NCI-H146 (cell line): ENCODE measurements around the gene NPY5R.

ENCODE experiments used
- DNase-seq: peaks from one replicate; lab custom pipeline; 2025; lab: John Stamatoyannopoulos, UW

Gene NPY5R

GRCh38 chr4:163343604-163344146 is at the start of gene NPY5R:
Gene NPY5R (plus strand): TSS chr4:163343892. CDS start chr4:163350274, 6,382 bp downstream.
- DNase-seq, result no peak

GRCh38 chr4:163295138-163295537 is 48.6 kb upstream of the NPY5R start:
- DNase-seq, result no peak

- no peak for DNase-seq
These were observed 43.2 kb upstream of the NPY5R start for GRCh38 chr4:163300445-163300844.

- DNase-seq, result no peak
These were observed 40.6 kb upstream of the NPY5R start for GRCh38 chr4:163303069-163303468.

- DNase-seq, result no peak
These were observed 34.2 kb upstream of the NPY5R start for GRCh38 chr4:163309466-163309865.

GRCh38 chr4:163317110-163317509 is 26.6 kb upstream of the NPY5R start:
- DNase-seq, result no peak

GRCh38 chr4:163330916-163331628 is 12.6 kb upstream of the NPY5R start:
- DNase-seq, result no peak

GRCh38 chr4:163331629-163332376 is 11.9 kb upstream of the NPY5R start:
- DNase-seq, result no peak

GRCh38 chr4:163332526-163333406 is 10.9 kb upstream of the NPY5R start, which contains the start of gene NPY1R:
Gene NPY1R (minus strand): TSS chr4:163332596. CDS start chr4:163326554, 6,042 bp downstream.
- peak; percentile 47 for DNase-seq

- no peak for DNase-seq
These were observed 8.3 kb upstream of the NPY5R start for GRCh38 chr4:163335384-163335783.

GRCh38 chr4:163344147-163345125 is 744 bp downstream of the NPY5R start:
- DNase-seq, result peak; percentile 7

- no peak for DNase-seq
These were observed 7.0 kb downstream of the NPY5R start for GRCh38 chr4:163350672-163351071.

- no peak for DNase-seq
These were observed 9.4 kb downstream of the NPY5R start for GRCh38 chr4:163353054-163353453.

GRCh38 chr4:163356104-163356503 is 12.4 kb downstream of the NPY5R start:
- no peak for DNase-seq

- no peak for DNase-seq
These were observed 24.0 kb downstream of the NPY5R start for GRCh38 chr4:163367651-163368050.

GRCh38 chr4:163372029-163372428 is 28.3 kb downstream of the NPY5R start:
- no peak for DNase-seq

- DNase-seq, result no peak
These were observed 35.0 kb downstream of the NPY5R start for GRCh38 chr4:163378661-163379060.

GRCh38 chr4:163380703-163381102 is 37.0 kb downstream of the NPY5R start:
- DNase-seq, result no peak

- DNase-seq, result no peak
These were observed 38.6 kb downstream of the NPY5R start for GRCh38 chr4:163382178-163382869.

- DNase-seq, result no peak
These were observed 40.7 kb downstream of the NPY5R start for GRCh38 chr4:163384434-163384833.
